Karpas-422 (cell line): ENCODE results near the gene FOXA3. TPM values are rescaled to one million over a fixed set of nuclear protein-coding genes. Genes with fewer than 3 reads are reported as not detected.
"Not testable (repeated sequence)": the region's sequence is repeated elsewhere in the genome, so short reads cannot be mapped to it uniquely, and the experiment has no call there.

Experiments used
- DNase-seq: peaks from one replicate; pipeline ENCODE4 v3.0.0-alpha.2; 2015
- H2AFZ ChIP-seq: fragments of 200-600 bp; sonication (generic); 2 replicates; pipeline ENCODE4 v1.6.1; 2014; ENCODE audit warnings: antibody characterized with exemption, low read length, mixed read lengths
- H3K27ac ChIP-seq: fragments of 200-600 bp; sonication (generic); 2 replicates; pipeline ENCODE4 v1.5.1; 2014; ENCODE audit warnings: mild to moderate bottlenecking, low read length, moderate library complexity
- H3K27me3 ChIP-seq: fragments of 200-600 bp; sonication (generic); 2 replicates; pipeline ENCODE4 v1.6.1; 2014; ENCODE audit warnings: low read length, mixed read lengths
- H3K36me3 ChIP-seq: fragments of 200-600 bp; sonication (generic); 2 replicates; pipeline ENCODE4 v1.6.1; 2014; ENCODE audit warnings: low read length, mixed read lengths; ENCODE audit not compliant: insufficient read depth
- H3K4me1 ChIP-seq: fragments of 200-600 bp; sonication (generic); 2 replicates; pipeline ENCODE4 v1.6.1; 2014; ENCODE audit warnings: mild to moderate bottlenecking, low read length, mixed read lengths
- H3K4me2 ChIP-seq: fragments of 200-600 bp; sonication (generic); 2 replicates; pipeline ENCODE4 v1.6.1; 2014; ENCODE audit warnings: low read length, low read depth, mild to moderate bottlenecking; ENCODE audit not compliant: poor library complexity, severe bottlenecking
- H3K4me3 ChIP-seq: fragments of 200-600 bp; sonication (generic); 2 replicates; pipeline ENCODE4 v1.5.1; 2014; ENCODE audit warnings: mild to moderate bottlenecking, antibody characterized with exemption, low read length, mixed read lengths
- H3K79me2 ChIP-seq: fragments of 200-600 bp; sonication (generic); 2 replicates; pipeline ENCODE4 v1.6.1; 2014; ENCODE audit warnings: mild to moderate bottlenecking, low read length, mixed read lengths
- H3K9ac ChIP-seq: fragments of 200-600 bp; sonication (generic); 2 replicates; pipeline ENCODE4 v1.6.0; 2014; ENCODE audit warnings: low read length
- H3K9me2 ChIP-seq: fragments of 200-600 bp; sonication (generic), shearing (Covaris generic); replicated peaks from 2 replicates; pipeline ENCODE4 v1.6.0; 2014; ENCODE audit warnings: mild to moderate bottlenecking, low read length, moderate library complexity; ENCODE audit not compliant: insufficient read depth
- H3K9me3 ChIP-seq: fragments of 300-700, 200-600 bp; sonication (generic); 2 replicates; pipeline ENCODE4 v1.6.1; 2014; ENCODE audit warnings: low read length, mixed read lengths
- H4K20me1 ChIP-seq: fragments of 200-600 bp; sonication (generic); 2 replicates; pipeline ENCODE4 v1.6.1; 2014; ENCODE audit warnings: mild to moderate bottlenecking, antibody characterized with exemption, low read length, low read depth; ENCODE audit not compliant: insufficient read depth
- total RNA-seq: library from RNA; depleted of rRNA; stranded (reverse); fragments of >200 nt; shearing (Covaris generic); gene quantifications from 2 replicates; pipeline ENCODE4 v1.2.3, GENCODE V29; 2014; ENCODE audit warnings: low replicate concordance

FOXA3 gene
- total RNA-seq, 1 experiment from 2014 or later = not detected

DNA sequence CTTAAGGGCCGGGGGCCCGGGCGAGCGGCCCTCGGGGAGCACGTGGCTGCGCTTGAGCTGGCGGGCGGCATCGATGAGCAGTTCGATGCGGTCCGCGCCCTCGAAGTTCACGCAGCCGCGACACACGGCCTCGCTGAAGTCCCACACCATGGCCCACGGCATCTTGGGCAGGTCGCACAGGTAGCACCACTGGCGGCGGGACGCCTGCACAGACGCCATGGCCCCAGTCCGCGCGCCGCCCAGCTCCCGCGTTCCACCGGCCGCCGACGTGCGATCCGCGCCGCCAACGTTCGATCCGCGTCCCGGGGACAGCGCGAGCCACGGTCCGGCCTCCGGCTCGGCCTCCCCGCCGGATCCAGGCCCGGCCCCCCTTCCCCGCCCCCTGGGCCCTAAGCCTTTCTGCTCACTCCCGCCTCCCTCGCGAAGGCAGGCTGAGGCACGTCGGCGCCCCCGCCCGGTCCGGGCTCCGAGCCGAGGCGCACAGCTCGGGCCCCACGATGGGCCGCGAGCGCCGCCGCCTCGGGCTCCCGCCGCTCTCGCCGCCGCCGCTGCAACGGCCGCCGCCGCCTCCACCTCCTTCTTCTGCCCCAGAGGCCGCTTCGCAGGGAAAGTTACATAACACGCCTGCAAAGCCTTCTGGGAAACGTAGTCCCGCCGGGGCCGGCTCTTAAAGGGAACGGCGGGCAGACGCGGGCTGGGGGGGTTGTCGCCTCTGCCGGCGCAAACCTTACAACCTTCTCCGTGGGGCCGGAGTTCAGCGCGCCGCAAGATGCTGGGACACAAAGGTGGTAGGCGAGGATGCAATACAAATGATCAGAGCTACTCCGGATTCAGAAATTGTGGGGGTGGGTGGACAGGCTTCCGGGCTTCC lies 21.7 kb downstream of the FOXA3 start, which contains the start of gene IRF2BP1:
Gene IRF2BP1 (minus strand): TSS at position 586 of the 871 bp plus-strand sequence. CDS start 367 bp downstream, at position 219.
- Histone ChIP-seq H3K9me3 (no peaks in the 10 kb centered on the region), H3K4me2 (peak within 1 kb of the TSS; percentile 68), H3K79me2 (peaks cover 18% of the 10 kb centered on the region), H3K27ac (peak within 1 kb of the TSS; percentile 71), H3K36me3 (no peaks in the 10 kb centered on the region; the same call in 1 of the 2 replicates), H3K4me3 (peak within 1 kb of the TSS; percentile 96), H3K27me3 (no peaks in the 10 kb centered on the region), H4K20me1 (peaks cover 21% of the 10 kb centered on the region; the same call in 1 of the 2 replicates), H3K9me2 (no peaks in the 10 kb centered on the region), H3K9ac (peak within 1 kb of the TSS; percentile 96), H3K4me1 (peaks cover 35% of the 10 kb centered on the region), H2AFZ (peak within 1 kb of the TSS; percentile 71; the same call in 1 of the 2 replicates)
- DNase-seq = peak; percentile 97

DNA sequence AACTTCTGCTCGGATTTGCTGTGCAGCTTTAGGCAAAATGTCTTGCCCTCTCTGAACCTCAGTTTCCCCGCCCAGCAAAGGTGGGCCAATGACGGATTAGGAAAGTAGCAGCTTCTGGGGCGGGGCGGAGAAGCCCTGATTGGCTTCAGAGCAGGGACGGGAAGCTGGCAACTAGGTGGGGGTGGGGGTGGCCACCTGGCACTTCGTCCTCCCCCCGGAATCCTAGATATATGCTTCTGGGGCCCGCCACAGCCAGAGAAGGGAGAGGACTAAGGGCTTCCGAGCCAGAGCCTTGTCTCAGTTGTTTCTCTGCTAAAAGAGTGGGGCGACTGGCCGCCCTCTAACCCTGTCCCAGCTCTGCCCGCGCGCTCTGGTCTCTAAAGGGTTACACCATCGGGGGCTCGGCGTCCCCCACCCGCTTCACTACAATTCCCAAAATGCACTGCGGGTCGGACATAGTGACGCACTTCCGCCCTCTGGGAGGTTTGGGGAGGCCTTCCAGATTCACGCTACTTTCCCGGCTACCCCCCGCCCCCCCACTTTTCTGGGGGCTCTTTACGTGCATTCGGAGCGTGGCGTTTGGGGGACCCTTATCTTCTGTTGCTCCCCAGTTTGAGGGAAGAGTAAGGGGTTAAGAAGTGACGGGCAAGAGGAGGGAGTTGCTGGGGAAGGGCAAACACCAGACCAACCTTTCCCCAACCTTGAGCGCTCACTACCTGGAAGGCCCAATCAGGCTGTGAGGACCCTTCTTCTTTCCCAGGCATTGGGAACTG lies 22.5 kb downstream of the FOXA3 start:
- DNase-seq = peak; percentile 97
- Histone ChIP-seq H3K4me3 (peak overlapping the region; percentile 96), H3K4me2 (peak overlapping the region; percentile 68), H3K79me2 (peaks cover 18% of the 10 kb centered on the region), H3K4me1 (peaks cover 35% of the 10 kb centered on the region), H3K36me3 (no peaks in the 10 kb centered on the region; the same call in 1 of the 2 replicates), H3K9me2 (no peaks in the 10 kb centered on the region), H3K27ac (peak overlapping the region; percentile 71), H3K9ac (peak overlapping the region; percentile 96), H4K20me1 (peaks cover 21% of the 10 kb centered on the region; the same call in 1 of the 2 replicates), H3K9me3 (no peaks in the 10 kb centered on the region), H3K27me3 (no peaks in the 10 kb centered on the region), H2AFZ (0 out of 2 replicates have a peak overlapping the region, but pooled peaks have one; percentile 15)

DNA sequence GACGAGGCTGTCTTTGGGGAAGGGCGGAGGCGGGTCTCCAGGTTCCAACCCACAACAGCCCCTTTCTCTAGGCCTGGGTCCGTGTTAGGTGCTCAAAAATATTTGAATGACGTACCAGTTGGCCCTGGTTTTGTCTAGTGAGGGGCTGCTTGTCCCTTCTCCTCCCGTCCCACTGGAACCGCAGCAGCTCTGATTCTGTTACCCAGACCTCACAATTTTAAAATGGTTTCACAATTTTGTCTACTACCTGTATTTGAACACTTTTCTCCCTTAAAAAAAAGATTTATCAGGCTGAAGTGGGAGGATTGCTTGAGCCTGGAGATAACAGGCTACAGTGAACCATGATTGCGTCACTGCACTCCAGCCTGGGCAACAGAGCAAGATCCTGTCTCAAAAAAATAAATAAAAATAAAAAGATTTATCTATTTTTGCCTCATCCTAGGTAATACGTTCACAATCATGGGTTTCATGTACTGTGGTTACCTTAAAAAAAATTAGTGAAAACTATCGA lies 23.1 kb downstream of the FOXA3 start:
- Histone ChIP-seq H3K9me3 (no peaks in the 10 kb centered on the region), H3K4me3 (peak overlapping the region; percentile 96), H3K9ac (peak overlapping the region; percentile 96), H3K36me3 (no peaks in the 10 kb centered on the region; the same call in 1 of the 2 replicates), H2AFZ (no peak overlapping the region), H3K27me3 (no peaks in the 10 kb centered on the region), H3K9me2 (no peaks in the 10 kb centered on the region), H3K79me2 (peaks cover 18% of the 10 kb centered on the region), H4K20me1 (peaks cover 20% of the 10 kb centered on the region; the same call in 1 of the 2 replicates), H3K4me2 (peak overlapping the region; percentile 68), H3K4me1 (peaks cover 35% of the 10 kb centered on the region), H3K27ac (peak overlapping the region; percentile 52; the same call in 1 of the 2 replicates)
- no peak for DNase-seq

DNA sequence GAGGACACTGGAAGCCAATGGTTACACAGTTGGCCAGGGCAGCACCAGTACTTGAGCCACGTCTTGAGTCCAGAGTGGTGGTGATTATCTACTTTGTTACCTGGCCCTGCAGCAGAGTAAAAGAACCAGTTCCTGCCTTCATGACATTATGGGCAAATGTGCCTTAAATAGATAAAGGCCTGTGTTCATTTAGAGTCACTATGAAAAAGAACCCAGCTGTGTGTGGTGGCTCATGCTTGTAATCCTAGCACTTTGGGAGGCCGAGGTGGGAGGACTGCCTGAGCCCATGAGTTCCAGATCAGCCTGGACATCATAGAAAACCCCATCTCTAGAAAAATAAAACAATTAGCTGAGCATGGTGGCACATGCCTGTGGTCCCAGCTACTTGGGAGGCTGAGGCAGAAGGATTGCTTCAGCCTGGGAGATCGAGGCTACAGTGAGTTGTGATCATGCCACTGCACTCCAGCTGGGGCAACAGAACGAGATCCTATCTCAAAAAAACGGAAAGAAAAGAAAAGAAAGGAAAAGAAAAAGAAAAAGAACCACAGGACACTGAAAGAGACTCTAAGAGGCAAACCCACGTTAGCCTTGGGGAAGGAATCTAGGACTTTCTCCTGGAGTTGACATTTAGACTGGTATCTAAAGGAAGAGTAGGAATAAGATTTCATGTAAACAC lies 25.2 kb downstream of the FOXA3 start:
- H3K27ac ChIP-seq = no peak overlapping the region
- peaks cover 4% of the 10 kb centered on the region; the same call in 1 of the 2 replicates for H4K20me1 ChIP-seq
- no peak overlapping the region for H2AFZ ChIP-seq
- H3K36me3 ChIP-seq = no peaks in the 10 kb centered on the region
- DNase-seq = no peak
- peaks cover 13% of the 10 kb centered on the region for H3K79me2 ChIP-seq
- no peaks in the 10 kb centered on the region for H3K9me3 ChIP-seq
- no peak overlapping the region for H3K4me3 ChIP-seq
- no peak overlapping the region for H3K4me2 ChIP-seq
- no peak overlapping the region for H3K9ac ChIP-seq
- no peaks in the 10 kb centered on the region for H3K27me3 ChIP-seq
- no peaks in the 10 kb centered on the region for H3K9me2 ChIP-seq
- peaks cover 24% of the 10 kb centered on the region for H3K4me1 ChIP-seq

DNA sequence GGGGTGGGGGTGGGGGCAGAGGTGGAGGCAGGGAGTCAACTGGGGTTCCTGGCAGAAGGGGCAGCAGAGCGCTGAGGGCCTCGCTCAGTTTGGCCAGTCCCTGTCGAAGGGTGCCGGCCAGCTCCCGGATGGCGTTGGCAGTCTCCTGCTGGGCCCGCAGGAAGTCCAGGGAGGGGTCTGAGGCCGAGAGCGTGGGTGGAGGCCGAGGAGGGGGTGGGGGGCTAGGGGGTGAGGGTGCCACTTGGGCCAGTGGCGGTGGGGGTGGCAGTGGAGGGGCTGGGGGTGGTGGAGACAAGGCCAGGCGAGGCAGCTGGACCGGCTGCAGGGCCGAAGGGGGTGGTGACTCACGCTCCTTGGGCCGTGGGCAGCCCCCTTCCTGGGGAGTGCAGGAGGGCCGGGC lies 26.8 kb downstream of the FOXA3 start:
- H3K36me3 ChIP-seq = no peaks in the 10 kb centered on the region
- no peak overlapping the region for H3K4me3 ChIP-seq
- H3K4me2 ChIP-seq = no peak overlapping the region
- H3K79me2 ChIP-seq = no peaks in the 10 kb centered on the region
- no peak overlapping the region for H3K9ac ChIP-seq
- H4K20me1 ChIP-seq = no peaks in the 10 kb centered on the region
- H3K27me3 ChIP-seq = no peaks in the 10 kb centered on the region
- H3K9me2 ChIP-seq = no peaks in the 10 kb centered on the region
- H3K27ac ChIP-seq = no peak overlapping the region
- no peaks in the 10 kb centered on the region for H3K9me3 ChIP-seq
- DNase-seq = no peak
- H2AFZ ChIP-seq = no peak overlapping the region
- peaks cover 15% of the 10 kb centered on the region for H3K4me1 ChIP-seq

DNA sequence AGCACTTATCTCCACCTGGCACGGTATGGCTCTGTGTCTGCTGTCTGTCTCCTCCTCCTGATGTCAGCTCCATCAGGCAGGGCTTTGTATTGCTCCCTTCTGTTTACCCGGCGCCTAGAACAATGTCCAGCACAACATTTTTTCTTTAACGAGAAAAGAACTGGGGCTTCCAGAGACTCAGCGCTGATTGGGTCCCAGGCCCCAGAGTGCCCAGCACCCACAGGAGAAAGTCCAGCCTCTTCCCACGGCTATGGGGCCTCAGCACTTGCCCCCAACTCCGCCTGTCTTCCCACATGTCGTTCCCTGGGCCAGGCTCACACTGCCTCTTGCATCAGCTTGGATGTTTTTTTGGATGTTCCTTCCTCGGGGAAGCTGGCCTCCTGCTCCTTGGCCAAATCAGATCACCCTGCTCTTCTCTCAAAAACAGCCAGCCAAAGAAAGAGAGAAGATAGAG lies 31.4 kb downstream of the FOXA3 start:
- Histone ChIP-seq H3K79me2 (peaks cover 9% of the 10 kb centered on the region), H3K9me3 (no peaks in the 10 kb centered on the region), H3K9me2 (no peaks in the 10 kb centered on the region), H3K9ac (no peak overlapping the region), H3K4me3 (no peak overlapping the region), H3K36me3 (peaks cover 8% of the 10 kb centered on the region; the same call in 1 of the 2 replicates), H3K4me2 (no peak overlapping the region), H4K20me1 (no peaks in the 10 kb centered on the region), H3K27me3 (no peaks in the 10 kb centered on the region), H2AFZ (no peak overlapping the region), H3K27ac (no peak overlapping the region), H3K4me1 (peaks cover 2% of the 10 kb centered on the region; the same call in 1 of the 2 replicates)
- no peak for DNase-seq

DNA sequence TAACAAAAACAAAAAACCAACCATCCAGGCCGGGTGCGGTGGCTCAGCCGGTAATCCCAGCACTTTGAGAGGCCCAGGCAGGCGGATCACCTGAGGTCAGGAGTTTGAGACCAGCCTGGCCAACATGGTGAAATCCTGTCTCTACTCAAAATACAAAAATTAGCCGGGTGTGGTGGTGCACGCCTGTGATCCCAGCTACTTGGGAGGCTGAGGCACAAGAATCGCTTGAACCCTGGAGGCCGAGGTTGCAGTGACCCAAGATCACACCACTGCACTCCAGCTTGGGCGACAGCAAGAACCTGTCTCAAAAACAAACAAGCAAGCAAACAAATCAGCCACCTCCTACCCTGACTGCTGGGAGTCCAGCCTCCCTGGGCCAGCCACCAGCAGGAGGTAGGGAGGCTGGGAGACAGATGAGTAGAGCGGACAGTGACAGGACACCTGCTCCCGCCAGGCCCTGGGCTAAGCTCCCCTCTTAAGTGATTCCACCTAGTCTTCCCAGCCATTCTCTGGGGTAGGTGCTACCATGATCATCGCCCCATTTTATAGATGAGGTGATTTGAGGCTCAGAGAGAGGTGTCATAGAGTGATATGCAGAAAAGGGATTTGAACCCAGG lies 32.0 kb downstream of the FOXA3 start:
- not testable (repeated sequence) for H3K36me3 ChIP-seq, DNase-seq, H3K4me2 ChIP-seq, H2AFZ ChIP-seq, H3K9ac ChIP-seq, H3K9me2 ChIP-seq, H4K20me1 ChIP-seq, H3K4me1 ChIP-seq, H3K4me3 ChIP-seq, H3K27ac ChIP-seq, H3K9me3 ChIP-seq, H3K27me3 ChIP-seq
- peaks cover 15% of the 10 kb centered on the region for H3K79me2 ChIP-seq
